Measurements from ENCODE around the gene BCKDHA.
"Not testable (repeated sequence)": the region's sequence is repeated elsewhere in the genome, so short reads cannot be mapped to it uniquely, and the experiment has no call there.

The BCKDHA gene

DNA sequence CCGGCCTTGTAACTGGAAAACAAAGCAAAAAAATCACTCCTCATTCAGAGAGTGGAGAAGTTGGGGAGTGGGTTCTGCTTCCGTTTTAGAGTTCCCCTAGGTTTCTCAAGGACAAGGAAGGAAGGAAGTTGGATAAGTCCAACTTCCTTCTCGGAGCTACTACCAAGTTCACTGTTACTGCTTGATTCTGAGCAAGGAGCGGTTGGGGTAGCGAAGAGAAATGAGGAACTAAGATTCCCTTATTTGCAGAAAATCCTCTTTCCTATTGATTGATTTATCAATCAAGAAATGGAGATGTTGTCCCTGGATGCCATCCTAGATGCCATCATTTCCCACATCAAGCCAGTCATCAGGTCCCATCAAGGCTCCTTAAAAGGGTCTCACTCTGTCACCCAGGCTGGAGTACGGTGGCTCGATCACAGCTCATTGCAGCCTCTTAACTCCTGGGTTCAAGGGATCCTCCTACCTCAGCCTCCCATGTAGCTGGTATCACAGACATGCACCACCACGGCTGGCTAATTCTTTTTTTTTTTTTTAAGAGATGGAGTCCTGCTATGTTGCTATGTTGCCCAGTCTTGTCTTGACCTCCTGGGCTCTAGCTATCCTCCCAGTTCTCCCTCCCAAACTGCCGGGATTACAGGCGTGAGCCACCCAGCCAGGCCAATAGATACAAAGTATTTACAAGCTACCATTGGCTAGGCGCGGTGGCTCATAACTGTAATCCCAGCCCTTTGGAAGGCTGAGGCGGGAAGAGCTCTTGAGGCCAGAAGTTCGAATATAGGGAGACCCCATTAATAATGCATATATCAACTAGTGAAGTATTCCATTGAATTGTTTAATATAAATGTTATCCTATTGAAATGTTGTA lies 32.9 kb upstream of the BCKDHA start:
- in situ Hi-C loops (cut with MboI; ENCODE audit: low sequenced_read_pairs), result no loop called here

DNA sequence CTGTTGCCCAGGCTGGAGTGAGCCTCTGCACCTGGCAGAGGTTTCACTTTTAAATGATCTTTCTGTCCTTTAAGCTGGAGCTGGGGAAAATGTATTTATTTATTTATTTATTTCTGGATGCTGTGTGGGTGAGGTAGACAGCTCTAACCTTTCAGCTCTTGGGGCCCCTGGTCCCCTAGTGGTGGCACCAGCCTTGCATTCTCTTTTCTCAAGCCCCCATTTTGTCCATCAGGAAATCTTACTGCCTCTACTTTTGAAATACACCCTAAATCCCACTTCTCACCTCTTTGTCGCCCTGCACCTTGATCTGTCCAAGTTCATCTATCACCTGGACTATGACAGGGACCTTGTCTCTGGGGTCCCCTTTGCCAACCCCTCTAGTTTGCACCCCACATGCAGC lies 31.5 kb upstream of the BCKDHA start:
- in situ Hi-C loops (cut with MboI; ENCODE audit: low sequenced_read_pairs), result no loop called here

DNA sequence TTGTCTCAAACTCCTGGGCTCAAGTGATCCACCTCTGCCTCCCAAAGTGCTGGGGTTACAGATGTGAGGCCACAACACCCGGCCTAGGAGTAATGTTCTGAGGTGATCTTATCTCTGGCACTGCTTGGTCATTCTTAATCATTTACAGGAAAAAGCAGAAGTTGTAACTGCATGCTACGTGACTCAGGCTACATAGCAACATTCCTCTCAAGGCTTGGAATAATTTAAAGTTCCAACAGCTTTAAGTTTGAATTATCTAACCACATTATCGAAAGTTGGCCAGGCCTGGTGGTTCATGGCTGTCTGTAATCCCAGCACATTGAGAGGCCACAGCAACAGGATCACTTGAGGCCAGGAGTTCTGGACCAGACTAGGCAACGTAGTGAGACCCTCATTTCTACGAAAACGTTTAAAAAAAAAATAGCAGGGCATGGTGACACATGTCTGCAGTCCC lies 29.7 kb upstream of the BCKDHA start:
- in situ Hi-C loops (cut with MboI; ENCODE audit: low sequenced_read_pairs), result no loop called here

DNA sequence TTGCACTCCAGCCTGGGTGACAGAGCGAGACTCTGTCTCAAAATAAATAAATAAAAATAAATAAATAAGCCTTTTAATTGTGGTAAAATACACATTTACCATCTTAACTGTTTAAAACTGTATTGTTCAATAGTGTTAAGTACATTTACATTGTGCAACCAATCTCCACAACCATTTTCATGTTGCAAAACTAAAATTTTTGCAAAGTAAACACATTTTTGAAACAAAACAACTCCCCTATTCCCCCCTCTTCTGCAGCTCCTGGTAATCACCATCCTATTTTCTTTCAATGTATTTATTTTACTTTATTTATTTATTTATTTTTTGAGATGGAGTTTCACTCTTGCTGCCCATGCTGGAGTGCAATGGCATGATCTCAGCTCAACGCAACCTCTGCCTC lies 27.8 kb upstream of the BCKDHA start:
- in situ Hi-C loops (cut with MboI; ENCODE audit: low sequenced_read_pairs), result no loop called here

DNA sequence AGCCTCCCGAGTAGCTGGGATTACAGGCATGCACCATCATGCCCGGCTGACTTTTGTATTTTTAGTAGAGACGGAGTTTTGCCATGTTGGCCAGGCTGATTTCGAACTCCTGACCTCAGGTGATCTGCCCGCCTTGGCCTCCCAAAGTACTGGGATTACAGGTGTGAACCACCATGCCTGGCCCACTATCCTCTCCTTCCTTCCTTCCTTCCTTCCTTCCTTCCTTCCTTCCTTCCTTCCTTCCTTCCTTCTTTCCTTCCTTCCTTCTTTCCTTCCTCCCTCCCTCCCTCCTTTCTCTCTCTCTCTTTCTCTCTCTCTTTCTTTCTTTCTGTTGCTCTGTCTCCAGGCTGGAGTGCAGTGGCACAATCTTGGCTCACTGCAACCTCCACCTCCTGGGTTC lies 26.5 kb upstream of the BCKDHA start:
- in situ Hi-C loops (cut with MboI; ENCODE audit: low sequenced_read_pairs), result not testable (repeated sequence)

DNA sequence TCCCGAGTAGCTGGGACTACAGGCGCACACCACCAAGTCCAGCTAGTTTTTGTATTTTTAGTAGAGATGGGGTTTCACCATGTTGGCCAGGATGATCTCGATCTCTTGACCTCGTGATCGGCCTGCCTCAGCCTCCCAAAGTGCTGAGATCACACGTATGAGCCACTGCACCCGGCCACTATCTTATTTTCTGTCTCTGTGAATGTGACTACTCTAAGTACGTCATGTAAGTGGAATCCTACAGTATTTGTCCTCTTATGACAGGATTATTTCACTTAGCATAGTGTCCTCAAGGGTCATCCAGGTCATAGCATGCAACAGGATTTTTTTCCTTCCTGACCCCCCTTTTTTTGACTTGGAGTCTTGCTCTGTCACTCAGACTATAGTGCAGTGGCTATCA lies 26.1 kb upstream of the BCKDHA start:
- in situ Hi-C loops (cut with MboI; ENCODE audit: low sequenced_read_pairs), result no loop called here

GRCh38 chr19:41372501-41372900 lies 25.1 kb upstream of the BCKDHA start:
- in situ Hi-C loops (cut with MboI; ENCODE audit: low sequenced_read_pairs), result no loop called here

GRCh38 chr19:41373993-41374392 lies 23.6 kb upstream of the BCKDHA start:
- in situ Hi-C loops (cut with MboI; ENCODE audit: low sequenced_read_pairs), result no loop called here

GRCh38 chr19:41376241-41376997 lies 21.2 kb upstream of the BCKDHA start, which contains the start of gene TMEM91:
TMEM91 (plus strand) TSS chr19:41376533; CDS start chr19:41378310, 1,777 bp downstream.
- in situ Hi-C loops (cut with MboI; ENCODE audit: low sequenced_read_pairs), result no loop called here

DNA sequence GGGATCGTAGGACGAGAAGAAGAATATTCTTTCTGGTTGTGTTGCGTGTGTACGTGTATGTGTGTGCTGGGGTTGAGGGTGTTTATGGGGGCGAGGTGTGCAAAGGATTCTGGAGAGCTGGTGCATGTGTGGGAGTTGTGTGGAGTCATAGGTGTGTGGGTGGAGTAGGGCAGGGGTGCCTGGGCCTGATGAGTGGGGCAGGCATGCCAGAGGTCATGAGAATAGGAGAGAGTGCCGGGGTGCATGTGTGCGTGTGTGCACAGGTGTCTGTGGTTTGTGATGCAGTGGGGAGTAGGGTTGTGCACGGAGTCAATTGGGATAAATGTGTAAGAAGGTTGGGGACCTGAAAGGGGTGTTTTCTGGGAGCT lies 20.6 kb upstream of the BCKDHA start:
- in situ Hi-C loops (cut with MboI; ENCODE audit: low sequenced_read_pairs), result no loop called here

- in situ Hi-C loops (cut with MboI; ENCODE audit: low sequenced_read_pairs), result no loop called here
Observed at GRCh38 chr19:41377977-41378709, 19.5 kb upstream of the BCKDHA start.

GRCh38 chr19:41381536-41381935 lies 16.1 kb upstream of the BCKDHA start:
- in situ Hi-C loops (cut with MboI; ENCODE audit: low sequenced_read_pairs), result not testable (repeated sequence)

DNA sequence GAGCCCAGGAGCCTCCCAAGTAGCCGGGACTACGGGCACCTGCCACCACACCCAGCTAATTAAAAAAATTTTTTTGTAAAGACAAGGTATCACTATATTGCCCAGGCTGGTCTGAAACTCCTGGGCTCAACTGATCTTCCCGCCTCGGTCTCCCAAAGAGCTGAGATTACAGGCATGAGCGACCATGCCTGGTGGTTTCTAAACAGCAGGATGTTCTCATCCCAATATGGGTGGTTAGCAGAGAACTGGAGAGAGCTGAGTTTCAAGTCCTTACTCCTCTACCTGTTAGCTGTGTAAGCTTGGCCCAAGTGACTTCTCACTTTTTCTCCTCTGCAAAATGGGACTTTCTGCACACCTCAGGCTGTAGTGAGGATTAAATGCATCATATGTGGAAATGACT lies 13.3 kb upstream of the BCKDHA start:
- in situ Hi-C loops (cut with MboI; ENCODE audit: low sequenced_read_pairs), result no loop called here

DNA sequence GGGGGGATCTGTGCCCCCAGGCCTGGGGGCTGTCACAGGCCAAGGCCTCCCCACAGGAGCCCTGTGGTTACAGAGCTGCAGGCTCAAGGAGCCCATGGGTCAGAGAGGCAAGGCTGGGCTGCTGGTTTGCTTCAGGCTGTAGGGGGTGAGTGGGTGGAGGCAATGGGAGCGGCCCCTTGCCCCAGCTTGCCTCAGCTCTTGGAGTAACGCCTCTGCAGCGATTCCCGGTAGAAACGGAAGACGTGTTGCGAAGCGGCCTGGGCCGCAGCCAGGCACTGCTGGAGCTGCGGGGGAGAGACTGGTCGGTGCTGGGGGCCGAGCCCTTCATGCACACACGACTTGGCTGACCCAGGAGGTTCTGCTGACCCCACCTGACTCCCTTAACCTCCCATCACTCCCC lies 11.2 kb upstream of the BCKDHA start:
- in situ Hi-C loops (cut with MboI; ENCODE audit: low sequenced_read_pairs), result no loop called here

DNA sequence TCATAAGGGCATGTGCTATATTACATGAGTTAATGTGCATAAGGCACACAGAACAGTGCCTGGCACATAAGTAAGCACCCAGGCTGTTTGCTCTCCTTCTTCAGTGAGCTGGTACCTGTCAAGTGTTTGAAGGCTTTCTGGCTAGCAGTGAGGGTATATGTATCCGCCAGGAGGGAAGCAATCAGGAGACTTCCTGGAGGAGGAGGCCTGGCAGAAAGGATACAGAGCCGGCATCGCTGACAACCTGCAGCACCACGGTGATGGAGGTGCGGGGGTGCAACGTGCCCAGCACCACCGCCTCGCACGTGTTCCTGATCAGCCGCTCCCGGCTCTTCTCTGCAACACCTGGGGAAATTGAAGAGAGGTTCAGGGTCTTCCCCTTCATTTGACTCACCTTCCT lies 6.0 kb upstream of the BCKDHA start:
- in situ Hi-C loops (cut with MboI; ENCODE audit: low sequenced_read_pairs), result no loop called here

- in situ Hi-C loops (cut with MboI; ENCODE audit: low sequenced_read_pairs), result no loop called here
Observed at GRCh38 chr19:41392775-41393174, 4.8 kb upstream of the BCKDHA start.

DNA sequence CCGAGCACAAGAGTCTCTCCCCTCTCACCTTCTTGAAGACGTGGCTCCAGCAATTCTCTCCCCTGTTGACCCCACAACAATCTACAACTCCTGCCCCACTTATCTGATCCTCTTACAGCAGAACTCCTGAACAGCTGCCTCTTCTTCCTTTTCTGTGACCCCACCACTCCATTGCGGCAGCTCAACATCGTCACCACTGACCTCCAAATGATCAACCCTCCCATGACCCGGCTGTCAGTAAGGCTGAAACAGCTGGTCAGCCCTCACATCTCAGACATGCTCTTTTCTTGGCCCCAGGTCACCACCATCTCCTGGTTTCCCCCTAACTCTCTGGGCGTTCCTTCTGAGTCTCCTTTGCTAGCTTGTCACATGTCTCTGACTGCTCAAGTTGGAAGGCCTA lies 2.3 kb upstream of the BCKDHA start:
- in situ Hi-C loops (cut with MboI; ENCODE audit: low sequenced_read_pairs), result no loop called here

DNA sequence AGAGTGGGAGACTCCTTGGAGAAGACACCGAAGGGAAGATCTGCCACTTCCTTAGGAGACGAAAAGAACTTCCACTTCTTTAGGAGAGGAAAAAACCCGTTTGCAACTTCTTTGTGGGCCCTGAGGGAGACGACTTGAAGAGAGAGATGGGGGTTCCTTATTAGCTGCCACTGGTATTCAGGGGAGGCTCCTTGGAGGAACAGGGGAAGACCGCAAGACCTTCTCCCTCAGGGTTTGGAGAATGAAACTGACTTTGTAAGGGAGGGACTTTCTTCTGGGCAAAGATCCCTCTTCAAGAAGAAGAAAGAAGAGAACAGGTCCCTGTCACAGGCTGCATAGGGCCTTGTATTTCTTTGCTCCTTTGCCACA lies 416 bp downstream of the BCKDHA start:
- in situ Hi-C loops (cut with MboI; ENCODE audit: low sequenced_read_pairs), result no loop called here

DNA sequence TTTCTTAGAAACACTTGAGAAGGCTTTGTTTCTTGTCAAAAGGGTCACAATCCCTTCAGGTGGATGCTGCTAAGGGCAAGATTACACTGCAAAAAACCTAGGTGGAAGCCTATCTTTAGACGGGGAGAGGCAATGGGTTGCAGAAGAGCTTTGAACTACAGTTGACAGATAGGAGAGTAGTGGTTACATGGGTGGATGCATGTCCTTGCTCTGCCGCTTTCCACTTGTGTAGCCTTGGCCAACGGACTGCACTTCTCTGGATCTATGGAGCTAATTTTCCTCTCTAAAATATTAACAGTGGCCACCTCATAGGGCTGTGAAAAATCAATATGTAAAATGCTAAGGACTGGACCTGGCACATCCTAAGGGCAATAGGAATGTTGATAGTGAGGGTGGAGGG lies 980 bp downstream of the BCKDHA start:
- in situ Hi-C loops (cut with MboI; ENCODE audit: low sequenced_read_pairs), result no loop called here

DNA sequence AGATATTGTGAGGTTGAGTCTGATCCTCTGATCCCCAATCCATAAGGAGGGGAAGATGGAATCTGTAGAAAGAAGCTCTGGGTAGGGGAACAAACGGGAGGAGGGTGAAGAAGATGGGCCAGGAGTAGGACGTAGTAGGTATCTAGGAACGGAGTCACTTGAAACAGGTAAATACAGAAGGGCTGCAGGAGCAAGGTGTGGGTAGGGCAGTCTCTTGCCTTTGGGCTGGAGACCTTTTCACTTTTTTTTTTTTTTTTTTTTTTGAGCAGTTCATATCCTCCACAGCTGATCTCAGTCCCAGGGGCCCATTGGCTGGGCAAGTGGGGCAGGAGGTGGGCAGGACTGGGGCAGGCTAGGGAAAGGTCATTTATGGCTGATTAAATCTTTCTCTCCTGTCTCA lies 1.5 kb downstream of the BCKDHA start:
- in situ Hi-C loops (cut with MboI; ENCODE audit: low sequenced_read_pairs), result no loop called here

GRCh38 chr19:41399525-41399924 lies 1.9 kb downstream of the BCKDHA start:
- in situ Hi-C loops (cut with MboI; ENCODE audit: low sequenced_read_pairs), result no loop called here

GRCh38 chr19:41401483-41401882 lies 3.9 kb downstream of the BCKDHA start:
- in situ Hi-C loops (cut with MboI; ENCODE audit: low sequenced_read_pairs), result no loop called here

Measured in hTERT RPE-1 (cell line).